NCI-H460 (cell line): ENCODE data around the gene MYLK. TPM values are rescaled to one million over a fixed set of nuclear protein-coding genes. Genes with fewer than 3 reads are reported as not detected.

Experiments used
- DNase-seq: peaks from one replicate; pipeline ENCODE4 v3.0.0-alpha.2; 2016; ENCODE audit warnings: low read depth; ENCODE audit errors: extremely low read depth
- total RNA-seq: library from RNA; depleted of rRNA; stranded (reverse); fragments of >200 nt; shearing (Covaris generic); gene quantifications from 2 replicates; pipeline ENCODE4 v1.2.3, GENCODE V29; 2014

The MYLK gene
- total RNA-seq, 1 experiment from 2014 or later = not detected

DNA sequence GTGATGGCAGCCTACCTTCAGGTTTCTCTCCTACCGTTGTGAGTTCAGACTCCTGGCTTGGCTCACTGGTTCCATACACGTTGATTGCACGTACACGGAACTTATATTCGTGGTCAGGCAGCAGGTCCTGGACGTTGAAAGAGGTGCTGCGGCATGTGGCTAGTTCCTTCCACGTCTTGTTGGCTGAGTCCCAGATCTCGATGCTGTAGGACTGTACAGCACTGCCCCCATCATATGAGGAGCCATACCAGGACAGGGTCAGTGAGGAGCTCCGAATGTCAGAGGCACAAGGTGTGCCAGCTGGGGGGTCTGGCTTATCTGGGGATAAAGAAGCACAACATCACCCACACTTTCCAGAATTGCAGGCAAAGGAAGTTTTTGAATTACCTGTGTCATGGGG is 227.0 kb downstream of the MYLK start:
- no peak for DNase-seq

DNA sequence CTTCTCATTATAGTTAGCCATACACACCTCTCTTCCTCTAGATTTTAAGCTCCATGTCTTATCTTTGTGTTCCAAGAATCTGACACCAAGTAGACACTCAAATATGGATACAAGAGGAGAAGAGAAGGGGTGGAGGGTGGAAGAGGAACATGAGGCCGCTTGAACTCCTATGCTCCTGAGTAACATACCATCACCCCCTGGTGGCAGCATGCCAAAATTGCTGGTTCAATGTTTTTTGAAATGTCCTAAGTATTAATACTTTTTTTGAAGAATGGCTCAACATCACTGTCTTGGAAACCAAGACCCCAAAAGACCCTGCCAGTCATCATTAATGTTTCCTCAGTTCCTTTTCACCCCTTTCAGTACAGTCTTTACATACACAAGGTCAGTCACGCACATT is 227.4 kb downstream of the MYLK start:
- no peak for DNase-seq

DNA sequence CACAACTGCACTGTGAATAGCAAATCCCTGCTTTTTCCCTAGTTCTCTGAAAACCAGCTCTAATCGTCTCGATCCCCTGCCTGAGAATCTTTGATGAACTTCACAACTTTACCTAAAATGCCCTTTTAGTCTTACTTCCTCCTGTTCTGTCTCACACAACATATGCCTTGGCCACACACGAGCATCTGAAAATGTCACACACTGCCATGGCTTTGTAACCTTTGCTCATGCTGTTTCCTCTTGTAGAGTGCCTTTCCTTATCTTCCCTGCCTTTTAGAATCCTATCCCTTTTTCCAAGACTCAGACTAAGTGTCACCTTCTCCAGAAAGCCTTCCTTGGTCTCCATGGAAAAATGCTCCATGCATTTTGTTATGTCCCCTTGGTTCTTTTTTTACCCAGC is 227.9 kb downstream of the MYLK start:
- DNase-seq = no peak

DNA sequence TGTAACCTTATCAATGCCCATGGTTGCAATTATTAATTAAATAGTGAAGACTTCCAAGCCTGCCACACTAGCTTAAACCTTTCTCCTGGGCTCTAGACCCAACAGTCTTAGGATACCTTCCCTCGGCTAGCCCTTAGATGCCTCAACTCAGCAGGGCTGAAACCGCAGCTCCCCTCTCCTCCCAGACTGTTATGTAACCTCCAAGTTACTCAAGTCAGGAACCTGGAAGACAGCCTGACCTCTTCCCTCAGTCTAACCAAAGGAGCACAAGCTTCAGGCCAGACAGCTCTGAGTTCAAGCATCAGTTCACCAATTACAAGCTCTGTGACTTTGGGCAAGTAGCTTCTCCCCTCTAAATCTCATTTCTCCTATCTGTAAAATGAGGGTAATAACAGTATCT is 228.7 kb downstream of the MYLK start:
- no peak for DNase-seq

DNA sequence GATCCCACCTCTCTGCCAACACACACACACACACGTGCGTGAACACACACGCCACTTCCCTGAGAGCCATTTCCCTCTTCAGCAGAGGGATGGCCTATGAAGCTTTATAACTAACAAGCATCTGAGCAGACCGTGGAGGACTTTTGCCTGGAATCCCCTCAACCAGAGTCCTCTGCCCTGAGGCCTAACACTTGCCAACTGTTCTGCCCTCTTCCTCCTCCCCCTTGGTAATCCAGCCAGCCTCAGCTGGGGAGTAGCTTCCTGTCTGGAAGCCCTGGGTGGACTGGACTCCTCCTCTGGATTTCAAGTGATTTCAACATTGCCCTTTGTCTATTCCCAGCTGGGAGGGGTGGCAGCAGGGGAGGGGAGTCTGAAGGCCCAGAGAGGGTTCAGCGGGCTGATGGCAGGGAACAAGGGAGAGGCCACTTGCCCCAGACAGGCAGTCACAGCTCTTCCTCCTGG is 230.9 kb downstream of the MYLK start:
- DNase-seq = peak; percentile 71

DNA sequence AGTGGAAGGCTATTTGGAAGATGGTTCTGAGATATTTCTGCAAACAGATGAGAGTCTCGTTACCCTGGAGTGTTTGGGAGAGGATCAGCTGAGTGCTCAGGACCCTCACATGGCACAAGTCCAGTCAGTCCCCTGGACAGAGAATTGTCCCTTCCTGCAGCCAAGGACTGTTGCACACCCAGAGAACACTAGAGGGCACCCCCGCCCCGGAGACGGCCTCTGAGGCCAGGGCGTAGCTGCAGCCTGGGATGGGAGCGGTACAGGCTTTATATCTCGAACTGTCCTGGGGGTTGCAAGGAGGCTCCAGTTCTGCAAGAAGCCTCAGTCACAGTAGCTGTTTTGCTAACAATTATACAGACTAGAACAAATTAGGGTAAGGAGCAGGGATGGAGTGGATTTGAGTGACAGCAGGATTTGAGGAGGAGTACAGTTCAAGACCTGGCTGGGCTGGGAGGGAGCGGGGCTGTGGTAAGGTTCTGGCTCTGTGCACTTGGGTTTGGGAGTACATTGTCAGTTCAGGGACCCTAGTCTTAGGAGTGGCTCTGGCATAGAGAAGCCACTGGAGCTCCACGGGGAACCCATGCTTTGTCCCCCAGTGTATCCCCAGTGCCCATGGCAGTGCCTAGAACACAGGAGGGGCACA is 231.7 kb downstream of the MYLK start:
- DNase-seq = peak; percentile 71

DNA sequence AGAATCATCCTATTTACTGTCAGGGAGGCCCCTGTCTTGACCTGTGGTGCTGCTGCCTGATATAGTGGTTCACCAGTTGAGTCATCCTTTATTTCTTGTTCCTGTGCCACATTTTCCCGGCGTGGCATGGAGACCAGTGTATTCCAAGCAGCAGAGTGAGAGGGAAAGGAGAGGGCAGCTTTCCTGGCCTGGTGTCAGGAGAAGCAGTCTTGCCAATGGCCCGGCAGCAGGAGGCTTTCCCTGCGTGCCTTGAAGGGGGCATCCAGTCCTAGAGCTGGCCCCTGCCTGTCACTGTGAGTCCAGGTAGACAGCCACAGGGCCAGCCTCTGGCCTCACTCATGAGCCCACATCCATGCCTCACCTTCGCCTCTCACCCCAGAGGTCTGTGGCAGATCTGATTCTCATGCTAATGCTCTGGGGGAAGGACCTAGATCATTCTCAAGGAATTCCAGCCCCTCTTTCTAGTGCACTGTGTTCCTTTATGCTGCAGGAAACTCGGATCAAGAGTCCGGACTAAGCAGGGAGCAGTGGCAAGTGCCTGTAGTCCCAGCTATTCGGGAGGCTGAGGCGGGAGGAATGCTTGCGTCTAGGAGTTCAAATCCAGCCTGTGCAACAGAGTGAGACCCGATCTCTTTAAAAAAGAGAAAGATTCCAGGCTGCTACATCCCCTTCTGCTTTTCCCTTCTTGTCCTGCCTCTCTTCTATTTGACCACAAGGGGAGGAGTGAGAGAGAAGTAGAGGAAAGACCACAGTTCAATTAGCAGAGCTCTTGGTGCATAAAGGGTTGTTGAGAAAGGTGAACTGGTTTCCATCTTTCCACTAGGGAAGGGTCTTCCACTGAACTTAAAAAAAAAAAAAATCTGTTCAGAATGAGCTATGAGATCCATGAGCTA is 232.4 kb downstream of the MYLK start:
- DNase-seq = no peak

DNA sequence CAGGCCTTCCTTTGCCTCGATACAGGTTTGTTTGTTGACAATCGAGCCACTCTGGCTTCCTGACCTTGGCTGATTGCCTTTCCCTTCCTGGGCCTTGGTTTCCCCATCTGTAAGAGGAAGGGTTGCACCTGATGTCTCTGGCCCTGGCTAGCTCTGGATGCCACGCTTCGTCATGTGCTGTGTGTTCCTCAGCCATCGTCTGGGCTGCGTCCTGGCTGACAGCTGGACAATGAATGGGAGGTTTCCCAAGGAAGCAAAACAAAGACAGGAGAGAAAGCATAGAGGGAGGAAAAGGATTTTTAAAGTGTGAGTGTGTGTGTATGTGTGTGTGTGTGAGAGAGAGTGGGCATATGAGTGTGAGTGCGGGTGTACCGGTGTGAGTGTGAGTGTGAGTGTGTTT is 234.0 kb downstream of the MYLK start:
- DNase-seq = no peak

DNA sequence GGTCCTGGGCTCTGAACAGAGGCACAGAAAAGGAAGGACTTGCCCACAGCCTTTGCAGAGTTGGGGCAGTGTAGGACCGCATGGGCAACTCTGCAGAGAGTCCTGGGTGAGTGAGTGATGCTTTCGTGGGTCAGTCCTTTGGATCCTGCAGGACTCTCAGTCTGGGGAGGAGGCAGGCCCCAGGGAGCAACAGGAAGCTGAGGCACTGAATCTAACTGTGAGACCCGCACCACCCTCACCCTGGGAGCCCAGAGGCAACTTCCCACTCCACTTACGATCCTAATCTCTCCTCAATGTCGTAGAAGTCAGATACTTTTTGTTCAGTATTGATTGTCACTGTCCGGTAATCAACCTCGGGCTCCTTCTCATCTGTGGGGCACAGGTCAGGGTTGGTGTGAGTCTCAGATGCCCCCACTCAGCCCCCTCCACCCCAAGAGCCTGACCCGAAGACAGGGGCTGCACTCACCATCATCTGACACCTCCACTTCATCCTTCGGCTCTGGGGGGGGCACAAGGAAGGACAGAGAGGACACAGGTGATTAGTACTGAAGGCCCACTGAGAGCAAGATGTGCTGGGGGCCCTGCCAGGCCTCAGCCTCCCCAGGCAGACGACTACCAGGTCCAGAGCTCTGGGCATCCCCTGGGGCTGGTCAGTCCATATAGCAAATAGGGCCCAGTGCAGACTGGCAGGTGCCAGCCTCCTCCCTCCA is 235.3 kb downstream of the MYLK start:
- DNase-seq = no peak

DNA sequence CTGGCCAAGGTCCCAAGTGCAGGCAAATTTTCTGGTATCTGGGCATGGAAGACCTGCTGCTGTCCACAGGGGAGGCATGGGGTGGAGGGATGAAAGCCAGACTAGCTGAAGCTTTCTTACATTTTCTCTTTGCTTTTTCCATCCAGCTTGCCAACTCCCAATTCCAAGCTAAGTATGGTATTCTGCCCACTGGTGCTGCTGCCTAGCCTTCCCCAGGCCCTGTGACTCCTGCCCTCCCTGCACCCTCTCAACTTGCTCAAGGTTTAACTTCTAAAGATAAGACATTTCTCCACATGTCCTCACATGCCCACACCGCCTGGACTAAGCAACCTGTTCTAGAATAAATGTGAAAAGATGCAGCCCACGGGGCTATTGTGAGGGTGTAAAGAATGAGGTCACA is 239.8 kb downstream of the MYLK start:
- no peak for DNase-seq

DNA sequence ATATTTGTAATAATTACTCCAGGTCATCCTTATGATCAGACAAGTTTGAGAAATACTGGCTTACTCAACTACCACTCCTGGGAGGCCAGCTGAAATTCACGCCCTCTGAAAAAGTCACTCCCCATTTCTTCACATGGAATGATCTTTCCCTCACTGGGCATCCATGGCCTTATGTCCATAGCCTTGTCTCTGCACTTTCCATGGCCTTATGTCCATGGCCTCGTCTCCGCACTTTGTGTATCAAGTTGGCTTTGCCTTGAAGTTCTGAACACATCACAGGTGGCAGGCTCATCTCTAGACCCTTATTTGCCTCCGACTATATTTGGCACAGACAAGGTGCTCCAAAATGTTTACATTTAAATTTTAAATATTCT is 241.2 kb downstream of the MYLK start:
- DNase-seq = no peak

DNA sequence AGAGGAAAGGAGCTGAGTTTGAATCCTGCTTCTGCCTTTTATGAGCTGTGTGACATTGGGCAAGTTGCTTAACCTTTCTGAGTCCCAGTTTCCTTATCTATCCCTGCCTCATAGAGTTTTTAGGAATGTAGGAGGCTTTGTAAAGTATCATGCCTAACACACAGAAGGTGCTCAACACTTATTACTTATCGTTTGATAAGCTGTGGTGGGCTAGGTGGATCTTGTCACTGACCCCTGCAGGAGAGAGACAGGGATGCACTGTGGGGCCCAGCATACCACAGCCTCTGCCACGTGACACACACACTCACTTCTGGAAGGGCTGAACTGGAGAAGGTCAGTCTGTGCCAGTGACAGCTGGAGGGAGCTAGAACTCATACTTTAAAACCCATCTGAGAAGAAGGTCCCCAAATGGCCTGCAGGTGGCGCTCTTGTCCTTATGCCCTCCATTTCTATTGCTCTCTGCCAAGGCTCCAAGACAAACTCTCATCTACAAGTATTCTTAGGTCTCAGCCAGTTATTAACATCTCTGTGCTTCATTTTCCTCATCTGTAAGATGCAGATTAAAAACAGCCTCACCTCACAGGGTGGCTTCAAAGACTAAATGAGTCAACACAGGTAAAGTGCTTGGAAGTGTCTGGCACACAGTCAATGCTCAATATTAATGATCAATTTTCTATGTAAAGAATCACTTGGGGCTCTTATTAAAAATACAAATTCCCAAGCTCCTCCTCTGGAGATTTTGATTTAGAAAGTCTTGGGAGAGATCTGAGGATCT is 241.8 kb downstream of the MYLK start:
- peak; percentile 65 for DNase-seq

DNA sequence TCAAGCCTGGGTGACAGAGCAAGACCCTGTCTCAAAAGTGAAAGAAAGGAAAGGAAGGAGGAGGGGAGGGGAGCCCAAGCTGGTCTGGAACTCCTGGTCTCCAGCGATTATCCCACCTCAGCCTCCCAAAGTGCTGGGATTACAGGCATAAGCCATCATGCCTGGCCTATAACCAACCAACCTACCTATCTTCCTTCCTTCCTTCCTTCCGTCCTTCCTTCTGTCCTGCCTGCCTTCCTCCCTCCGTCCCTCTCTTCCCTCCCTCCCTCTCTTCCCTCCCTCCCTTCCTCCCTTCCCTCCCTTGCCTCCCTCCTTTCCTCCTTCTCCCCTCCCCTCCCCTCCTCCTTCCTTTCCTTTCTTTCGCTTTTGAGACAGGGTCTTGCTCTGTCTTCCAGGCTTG is 242.6 kb downstream of the MYLK start:
- DNase-seq = no peak

DNA sequence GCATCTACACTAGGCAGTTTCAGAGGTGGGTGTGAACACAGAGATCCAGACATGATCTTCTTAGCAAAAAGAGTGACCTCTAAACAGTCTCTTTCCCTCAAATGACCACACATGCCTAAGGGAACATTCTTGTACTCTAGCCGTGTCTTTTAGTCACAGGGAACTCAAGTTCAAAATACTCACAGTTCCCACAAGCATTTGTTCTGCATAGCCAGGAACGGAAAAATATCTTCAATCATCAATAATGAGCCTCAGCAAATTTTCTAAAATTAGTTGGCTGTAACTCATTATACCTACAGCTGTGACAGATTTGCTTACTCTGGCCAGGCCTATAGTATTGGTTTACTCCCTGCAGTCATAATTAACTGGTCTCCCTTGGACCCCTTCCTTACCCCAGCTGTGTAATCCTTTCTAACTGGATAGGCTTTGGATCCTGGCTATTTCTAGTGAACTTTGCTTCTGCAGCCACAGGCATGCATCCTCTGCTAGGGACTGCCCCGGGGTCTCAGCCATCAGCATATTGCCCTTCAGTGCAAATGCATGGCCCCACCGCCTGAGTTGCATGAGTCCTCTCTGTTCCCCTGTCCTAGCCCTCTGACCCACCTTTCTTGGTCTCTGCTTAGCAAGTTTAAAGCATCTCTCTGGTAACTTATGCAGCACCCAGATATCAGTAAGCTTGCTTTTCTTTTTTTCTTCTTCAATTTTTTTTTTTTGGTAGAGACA is 243.2 kb downstream of the MYLK start:
- DNase-seq = no peak

DNA sequence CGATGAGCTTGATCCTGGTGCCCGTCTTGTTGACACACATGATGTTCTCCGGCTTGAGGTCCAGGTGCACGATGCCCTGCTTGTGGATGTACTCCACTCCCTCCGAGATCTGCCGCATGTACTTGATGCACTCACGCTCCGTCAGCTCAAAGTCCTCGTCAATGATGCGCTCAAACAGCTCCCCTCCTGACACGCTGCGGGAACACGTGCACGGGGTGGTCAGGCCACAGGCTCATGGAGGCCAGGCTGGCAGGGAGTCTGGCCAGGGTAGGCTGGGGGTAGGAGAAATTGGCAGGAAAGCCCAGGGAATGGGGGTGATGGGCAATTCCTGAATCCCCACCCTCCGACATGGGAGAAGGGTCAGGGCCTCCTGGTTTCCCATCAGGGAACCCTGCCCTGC is 243.8 kb downstream of the MYLK start:
- no peak for DNase-seq

DNA sequence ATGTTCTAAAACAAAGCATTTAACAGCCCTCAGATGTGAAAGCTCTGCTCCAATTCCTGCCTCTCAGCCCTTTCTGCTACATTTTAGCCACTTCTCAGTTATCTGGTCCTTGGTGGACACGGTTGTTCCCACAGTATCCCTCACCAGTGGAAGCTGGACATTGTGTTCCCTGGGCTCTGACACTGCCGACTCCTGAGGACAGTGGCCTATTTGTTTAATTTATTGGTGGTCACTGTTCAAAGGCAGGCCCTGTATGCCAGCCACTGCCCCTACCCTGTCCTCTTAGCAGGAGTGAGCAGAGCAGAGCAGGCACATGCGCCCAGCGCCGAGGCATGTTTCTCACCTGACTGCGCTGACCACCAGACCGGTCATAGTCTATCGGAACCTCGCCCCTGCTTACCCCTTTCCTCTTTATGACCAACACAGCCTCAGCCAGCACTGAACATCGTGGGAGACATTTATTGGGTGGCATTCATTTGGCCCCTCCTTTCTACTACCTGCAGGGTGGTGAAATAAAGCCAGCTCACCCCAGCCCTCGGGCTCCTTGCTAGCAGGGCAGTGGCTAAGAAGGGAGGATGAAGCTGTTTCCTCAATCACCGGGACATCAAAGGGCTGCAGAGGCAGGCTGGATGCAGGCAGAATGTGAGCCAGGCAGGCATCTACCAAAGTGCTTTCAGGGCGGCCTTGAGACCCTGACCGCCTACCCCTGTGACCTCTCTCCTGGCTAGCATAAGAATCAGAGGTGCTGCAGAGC is 245.0 kb downstream of the MYLK start:
- no peak for DNase-seq

DNA sequence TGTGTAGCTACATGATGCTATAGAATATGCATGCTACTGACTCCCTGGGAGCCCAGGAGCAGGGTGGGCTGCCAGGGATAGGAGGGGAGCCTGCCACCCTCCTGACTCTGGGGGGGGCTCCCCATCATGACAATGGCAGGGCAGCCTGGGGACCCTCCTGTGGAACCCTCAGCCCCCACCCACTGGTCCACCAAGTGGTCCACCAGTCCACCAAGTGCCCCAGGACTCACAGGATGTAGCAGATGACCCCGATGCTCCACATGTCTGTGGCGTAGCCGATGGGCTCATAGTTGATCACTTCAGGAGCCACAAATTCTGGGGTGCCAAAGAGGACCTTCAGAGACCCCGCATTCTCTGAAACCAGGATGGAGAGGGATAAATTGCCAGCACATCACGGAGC is 246.3 kb downstream of the MYLK start:
- DNase-seq = no peak

DNA sequence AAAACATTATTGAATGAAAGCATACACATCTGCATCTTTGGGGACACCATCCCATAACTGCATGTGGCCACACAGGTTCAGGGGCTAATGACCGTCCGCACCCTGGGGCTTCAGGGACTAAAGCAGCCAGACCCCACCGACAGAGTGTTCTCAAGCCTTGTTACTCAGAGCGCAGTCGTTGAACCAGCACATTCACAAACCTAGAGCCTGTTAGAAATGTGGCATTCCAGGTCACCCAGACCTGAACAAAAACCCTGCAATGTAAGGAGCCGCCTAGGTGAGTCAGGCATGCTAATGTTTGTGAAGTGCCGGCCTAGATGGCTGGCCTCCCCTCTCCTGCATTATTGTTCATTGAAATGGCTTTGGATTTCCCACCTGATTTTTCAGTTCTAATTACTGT is 247.0 kb downstream of the MYLK start:
- no peak for DNase-seq

DNA sequence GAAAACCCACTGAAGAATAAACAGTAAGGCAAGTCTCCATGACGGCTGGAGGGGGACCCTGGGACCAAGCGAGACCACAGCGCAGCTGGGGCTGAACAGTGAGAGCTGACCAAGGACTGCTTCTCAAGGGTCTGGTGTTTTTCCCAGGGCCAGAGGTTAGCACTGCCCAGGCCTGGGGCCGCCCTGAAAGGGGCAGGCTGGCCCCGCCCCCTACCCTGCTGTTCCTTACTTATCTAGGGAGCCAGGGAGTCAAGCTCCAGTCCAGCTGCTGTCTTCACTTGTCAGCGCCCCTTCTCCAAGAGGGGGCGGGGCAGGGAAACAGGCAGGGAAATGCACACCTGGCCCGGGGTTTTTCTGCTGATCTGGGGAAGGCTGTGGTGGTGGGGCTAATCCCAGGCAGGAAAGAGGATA is 247.7 kb downstream of the MYLK start:
- no peak for DNase-seq
